Keratinocyte (primary cell): ENCODE data around the gene TRPV4. TPM values are rescaled to one million over a fixed set of nuclear protein-coding genes. Genes with fewer than 3 reads are reported as not detected.

ENCODE experiments used
- DNase-seq: peaks from one replicate; pipeline ENCODE4 v3.0.0-alpha.2; 2011; ENCODE audit warnings: low read depth, missing footprints, low spot score
- FAIRE-seq: peaks from 2 replicates; lab custom pipeline; 2011; peaks lifted over from hg19 to GRCh38; lab: Jason Lieb, UNC
- H2AFZ ChIP-seq: 2 replicates; pipeline ENCODE4 v1.6.0; 2012; ENCODE audit warnings: low read length, control low read depth, inconsistent platforms; ENCODE audit not compliant: control insufficient read depth
- H3K27ac ChIP-seq: 2 replicates; pipeline ENCODE4 v1.5.1; 2011; ENCODE audit warnings: low read length; ENCODE audit not compliant: control insufficient read depth, insufficient read depth
- H3K27me3 ChIP-seq: 3 replicates; pipeline ENCODE4 v1.6.0; 2011; ENCODE audit warnings: low read length; ENCODE audit not compliant: control insufficient read depth, insufficient read depth; ENCODE audit errors: extremely low read depth
- H3K36me3 ChIP-seq, 2 experiments: 2 replicates in 1 of 2; 3 replicates in 1 of 2; pipeline ENCODE4 v1.5.1; 2011; ENCODE audit warnings: low read length in 2 of 2, mild to moderate bottlenecking in 1 of 2; ENCODE audit not compliant: control insufficient read depth in 2 of 2, insufficient read depth in 2 of 2; ENCODE audit errors: extremely low read depth in 1 of 2
- H3K4me1 ChIP-seq: 3 replicates; pipeline ENCODE4 v1.5.1; 2011; ENCODE audit warnings: low read length; ENCODE audit not compliant: control insufficient read depth, insufficient read depth; ENCODE audit errors: extremely low read depth
- H3K4me2 ChIP-seq: 3 replicates; pipeline ENCODE4 v1.6.0; 2011; ENCODE audit warnings: low read depth, low read length; ENCODE audit not compliant: control insufficient read depth, insufficient read depth; ENCODE audit errors: extremely low read depth
- H3K4me3 ChIP-seq, 3 experiments: fragments of 200-600 bp in 1 of 3; sonication (generic) in 1 of 3; 2 replicates in 2 of 3; 3 replicates in 1 of 3; pipeline ENCODE4 v1.5.1; 2011 to 2016; ENCODE audit warnings: low read length in 3 of 3, mild to moderate bottlenecking in 3 of 3, control low read depth in 2 of 3, inconsistent platforms in 1 of 3, low read depth in 1 of 3, mixed read lengths in 1 of 3, mixed run types in 1 of 3, moderate library complexity in 1 of 3; ENCODE audit not compliant: control insufficient read depth in 2 of 3, insufficient read depth in 2 of 3; ENCODE audit errors: extremely low read depth in 1 of 3
- H3K79me2 ChIP-seq: 2 replicates; pipeline ENCODE4 v1.6.0; 2012; ENCODE audit warnings: low read length; ENCODE audit not compliant: control insufficient read depth, insufficient read depth
- H3K9ac ChIP-seq: 3 replicates; pipeline ENCODE4 v1.6.0; 2011; ENCODE audit warnings: low read length; ENCODE audit not compliant: control insufficient read depth, insufficient read depth; ENCODE audit errors: extremely low read depth
- H3K9me1 ChIP-seq: 3 replicates; pipeline ENCODE4 v1.6.0; 2011; ENCODE audit warnings: low read length; ENCODE audit not compliant: control insufficient read depth, insufficient read depth; ENCODE audit errors: extremely low read depth
- H3K9me3 ChIP-seq: 2 replicates; pipeline ENCODE4 v1.5.1; 2012; ENCODE audit warnings: low read depth, low read length; ENCODE audit not compliant: control insufficient read depth
- H4K20me1 ChIP-seq: 3 replicates; pipeline ENCODE4 v1.6.0; 2011; ENCODE audit warnings: low read length; ENCODE audit not compliant: control insufficient read depth, insufficient read depth; ENCODE audit errors: extremely low read depth
- CTCF ChIP-seq, 3 experiments: IDR thresholded peaks in 1 of 3; conservative IDR thresholded peaks in 1 of 3; optimal IDR thresholded peaks in 1 of 3; 2 replicates in 2 of 3; 3 replicates in 1 of 3; pipeline versions ENCODE3 to v1.5.1; 2011; ENCODE audit warnings: low read length in 3 of 3, mild to moderate bottlenecking in 3 of 3, moderate library complexity in 2 of 3, control low read depth in 1 of 3, inconsistent platforms in 1 of 3; ENCODE audit not compliant: insufficient read depth in 2 of 3; ENCODE audit errors: extremely low read depth in 1 of 3
- EZH2 ChIP-seq: IDR thresholded peaks from one replicate; pipeline ENCODE4 v1.6.1; 2012; ENCODE audit warnings: inconsistent platforms, mild to moderate bottlenecking, low read length, moderate library complexity
- dilution Hi-C: fragments of 300-500 bp; cut with MboI; formaldehyde crosslinking; loops from one replicate; pipeline ENCODE4 v1.7.0; 2020; ENCODE audit warnings: low sequenced_read_pairs; ENCODE audit not compliant: extremely low pct_ligation_motif_present
- polyA plus RNA-seq, 5 experiments: library from polyadenylated mRNA; depleted of rRNA in 3 of 5; stranded (reverse) in 3 of 5; stranded (forward) in 1 of 5; unstranded in 1 of 5; fragments of >200 nt; gene quantifications; 1 replicate in 1 of 5; 2 replicates in 3 of 5; 3 replicates in 1 of 5; pipeline versions ENCODE4 v1.2.1 to v1.2.3, GENCODE V29; 2011 to 2012; ENCODE audit warnings: missing spikeins in 2 of 5, low read depth in 1 of 5, low replicate concordance in 1 of 5

TRPV4 gene
- polyA plus RNA-seq, 1 donor (not counting 4 experiments of a cell fraction or from before 2014, with no cell fraction given) = 0.46 TPM

GRCh38 chr12:109743076-109743910 is 89.9 kb downstream of the TRPV4 start:
- TF ChIP-seq CTCF (optimal IDR thresholded peaks at IDR 0.05 in 1 of 3, IDR thresholded peaks at IDR 0.05 in 1 of 3, conservative IDR thresholded peaks at IDR 0.05 in 1 of 3; ENCODE audit: extremely low read depth in 1 of 3, insufficient read depth in 2 of 3, low read length in 3 of 3) (no peak), EZH2 (no peak)
- Histone ChIP-seq H3K27me3 (no peaks in the 10 kb centered on the region), H3K9me1 (no peaks in the 10 kb centered on the region), H3K9me3 (no peaks in the 10 kb centered on the region), H3K27ac (no peak overlapping the region), H3K4me1 (no peaks in the 10 kb centered on the region), H3K79me2 (no peaks in the 10 kb centered on the region), H3K4me2 (no peak overlapping the region), H3K9ac (no peak overlapping the region), H3K4me3 (no peak overlapping the region), H3K36me3 (no peaks in the 10 kb centered on the region), H2AFZ (no peak overlapping the region), H4K20me1 (no peaks in the 10 kb centered on the region)
- FAIRE-seq = no peak
- dilution Hi-C loops = no loop called here
- DNase-seq = no peak

GRCh38 chr12:109741970-109742703 is 91.1 kb downstream of the TRPV4 start:
- no peak overlapping the region for H3K4me2 ChIP-seq
- H3K9ac ChIP-seq = no peak overlapping the region
- no peaks in the 10 kb centered on the region for H3K9me3 ChIP-seq
- no peaks in the 10 kb centered on the region for H3K4me1 ChIP-seq
- no peak for FAIRE-seq
- no peak for DNase-seq
- no peaks in the 10 kb centered on the region for H3K27me3 ChIP-seq
- TF ChIP-seq EZH2 (no peak), CTCF (optimal IDR thresholded peaks at IDR 0.05 in 1 of 3, IDR thresholded peaks at IDR 0.05 in 1 of 3, conservative IDR thresholded peaks at IDR 0.05 in 1 of 3; ENCODE audit: extremely low read depth in 1 of 3, insufficient read depth in 2 of 3, low read length in 3 of 3) (no peak)
- H3K36me3 ChIP-seq = no peaks in the 10 kb centered on the region
- no peak overlapping the region for H3K4me3 ChIP-seq
- H3K79me2 ChIP-seq = no peaks in the 10 kb centered on the region
- H3K9me1 ChIP-seq = no peaks in the 10 kb centered on the region
- no peak overlapping the region for H3K27ac ChIP-seq
- H2AFZ ChIP-seq = no peak overlapping the region
- no peaks in the 10 kb centered on the region for H4K20me1 ChIP-seq
- dilution Hi-C loops = no loop called here
